Activated naive CD4-positive, alpha-beta T cell treated with anti-CD3 and anti-CD28 coated beads, Interleukin-2, amount 10 ng/mL, durations not matched to agents 7 days and 5 days (primary cell): Measurements from ENCODE around the gene FMNL3.
"Not testable (repeated sequence)": the region's sequence is repeated elsewhere in the genome, so short reads cannot be mapped to it uniquely, and the experiment has no call there.

ENCODE experiments used
- CTCF ChIA-PET: fragments of 350-600 bp; sonication (Branson Sonifier 250); formaldehyde crosslinking; loops from one replicate; lab custom pipeline; 2021; ENCODE audit warnings: antibody characterized with exemption; lab: Charles Lee
- DNase-seq: peaks from one replicate; pipeline ENCODE4 v3.0.0-alpha.2; 2020
- H3K27ac Mint-ChIP-seq: one replicate; pipeline ENCODE4 v1.8.0; 2021; ENCODE audit warnings: mild to moderate bottlenecking, moderate library complexity, mixed read lengths
- H3K27me3 Mint-ChIP-seq: one replicate; pipeline ENCODE4 v1.8.0; 2021; ENCODE audit warnings: mild to moderate bottlenecking, mixed read lengths
- H3K36me3 Mint-ChIP-seq: one replicate; pipeline ENCODE4 v1.8.0; 2021; ENCODE audit warnings: mixed read lengths
- H3K4me1 Mint-ChIP-seq: one replicate; pipeline ENCODE4 v1.8.0; 2021; ENCODE audit warnings: mixed read lengths
- H3K4me3 Mint-ChIP-seq: one replicate; pipeline ENCODE4 v1.8.0; 2021; ENCODE audit warnings: mild to moderate bottlenecking, moderate library complexity, mixed read lengths
- H3K9me3 Mint-ChIP-seq: one replicate; pipeline ENCODE4 v1.8.0; 2021; ENCODE audit warnings: mixed read lengths

Gene FMNL3

GRCh38 chr12:49733219-49734017 lies 26.2 kb upstream of the FMNL3 start:
- CTCF ChIA-PET, result interaction anchor here (1.2 kb wide), 1 partner anchor 27 kb away, joined by 4 read pairs; no protein-coding TSS in a partner anchor
- H3K4me3 Mint-ChIP-seq, result no peak overlapping the region
- H3K27ac Mint-ChIP-seq, result peak overlapping the region; percentile 17
- H3K4me1 Mint-ChIP-seq, result peaks cover 4% of the 10 kb centered on the region
- no peaks in the 10 kb centered on the region for H3K9me3 Mint-ChIP-seq
- no peaks in the 10 kb centered on the region for H3K36me3 Mint-ChIP-seq
- DNase-seq, result no peak
- H3K27me3 Mint-ChIP-seq, result peaks cover 31% of the 10 kb centered on the region

- Mint-ChIP-seq H3K4me1 (peaks cover 4% of the 10 kb centered on the region), H3K4me3 (no peak overlapping the region), H3K27ac (no peak overlapping the region), H3K9me3 (no peaks in the 10 kb centered on the region), H3K36me3 (no peaks in the 10 kb centered on the region), H3K27me3 (peaks cover 28% of the 10 kb centered on the region)
- CTCF ChIA-PET, result no interaction called here
- no peak for DNase-seq
Observed at GRCh38 chr12:49730568-49731101, 23.4 kb upstream of the FMNL3 start.

- Mint-ChIP-seq H3K36me3 (no peaks in the 10 kb centered on the region), H3K27me3 (peaks cover 28% of the 10 kb centered on the region), H3K9me3 (no peaks in the 10 kb centered on the region), H3K4me3 (no peak overlapping the region), H3K4me1 (peaks cover 3% of the 10 kb centered on the region), H3K27ac (no peak overlapping the region)
- CTCF ChIA-PET, result no interaction called here
- no peak for DNase-seq
Observed at GRCh38 chr12:49730050-49730449, 22.8 kb upstream of the FMNL3 start.

GRCh38 chr12:49728446-49728845 lies 21.2 kb upstream of the FMNL3 start:
- DNase-seq, result no peak
- no peak overlapping the region for H3K27ac Mint-ChIP-seq
- CTCF ChIA-PET, result interaction anchor here (0.9 kb wide), 1 partner anchor 92 kb away, joined by 3 read pairs; no protein-coding TSS in a partner anchor
- peaks cover 18% of the 10 kb centered on the region for H3K27me3 Mint-ChIP-seq
- H3K9me3 Mint-ChIP-seq, result no peaks in the 10 kb centered on the region
- no peak overlapping the region for H3K4me3 Mint-ChIP-seq
- H3K4me1 Mint-ChIP-seq, result no peaks in the 10 kb centered on the region
- H3K36me3 Mint-ChIP-seq, result no peaks in the 10 kb centered on the region

GRCh38 chr12:49721355-49721754 lies 14.2 kb upstream of the FMNL3 start:
- not testable (repeated sequence) for H3K9me3 Mint-ChIP-seq, H3K4me1 Mint-ChIP-seq, H3K4me3 Mint-ChIP-seq, DNase-seq, H3K36me3 Mint-ChIP-seq, H3K27ac Mint-ChIP-seq
- H3K27me3 Mint-ChIP-seq, result peaks cover 36% of the 10 kb centered on the region
- CTCF ChIA-PET, result interaction anchor here (1.4 kb wide), 1 partner anchor 13 kb away, joined by 5 read pairs; no protein-coding TSS in a partner anchor

GRCh38 chr12:49720214-49720613 lies 13.0 kb upstream of the FMNL3 start:
- Mint-ChIP-seq H3K27me3 (peaks cover 42% of the 10 kb centered on the region), H3K27ac (no peak overlapping the region), H3K36me3 (no peaks in the 10 kb centered on the region), H3K4me3 (no peak overlapping the region), H3K4me1 (no peaks in the 10 kb centered on the region), H3K9me3 (no peaks in the 10 kb centered on the region)
- CTCF ChIA-PET, result interaction anchor here (0.7 to 1.4 kb wide), 2 partner anchors 11 to 57 kb away, joined by 3 to 5 read pairs; no protein-coding TSS in a partner anchor
- DNase-seq, result no peak

- not testable (repeated sequence) for H3K4me1 Mint-ChIP-seq, H3K36me3 Mint-ChIP-seq, H3K4me3 Mint-ChIP-seq, H3K27ac Mint-ChIP-seq, H3K9me3 Mint-ChIP-seq, DNase-seq
- H3K27me3 Mint-ChIP-seq, result peaks cover 49% of the 10 kb centered on the region
- CTCF ChIA-PET, result interaction anchor here (0.8 to 2.2 kb wide), 2 partner anchors 12 to 60 kb away, joined by 3 to 9 read pairs; no protein-coding TSS in a partner anchor
Observed at GRCh38 chr12:49717800-49718199, 10.6 kb upstream of the FMNL3 start.

GRCh38 chr12:49716553-49716952 lies 9.3 kb upstream of the FMNL3 start:
- Mint-ChIP-seq H3K27ac (no peak overlapping the region), H3K27me3 (peaks cover 60% of the 10 kb centered on the region), H3K9me3 (no peaks in the 10 kb centered on the region), H3K4me1 (no peaks in the 10 kb centered on the region), H3K4me3 (no peak overlapping the region), H3K36me3 (no peaks in the 10 kb centered on the region)
- no peak for DNase-seq
- CTCF ChIA-PET, result interaction anchor here (0.6 to 2.4 kb wide), 6 partner anchors 8 to 212 kb away, joined by 3 to 12 read pairs (median 4); no protein-coding TSS in a partner anchor

GRCh38 chr12:49713952-49714351 lies 6.7 kb upstream of the FMNL3 start:
- CTCF ChIA-PET, result interaction anchor here (2.4 to 14.0 kb wide), 3 partner anchors 65 to 78 kb away, joined by 12 to 370 read pairs (median 152); no protein-coding TSS in a partner anchor
- not testable (repeated sequence) for H3K9me3 Mint-ChIP-seq, H3K4me3 Mint-ChIP-seq, DNase-seq, H3K27ac Mint-ChIP-seq, H3K4me1 Mint-ChIP-seq, H3K36me3 Mint-ChIP-seq
- H3K27me3 Mint-ChIP-seq, result peaks cover 66% of the 10 kb centered on the region

- H3K4me1 Mint-ChIP-seq, result peaks cover 27% of the 10 kb centered on the region
- no peak overlapping the region for H3K4me3 Mint-ChIP-seq
- H3K27ac Mint-ChIP-seq, result no peak overlapping the region
- peaks cover 48% of the 10 kb centered on the region for H3K27me3 Mint-ChIP-seq
- no peak for DNase-seq
- CTCF ChIA-PET, result interaction anchor here (0.6 to 14.0 kb wide), 14 partner anchors 8 to 431 kb away, joined by 3 to 370 read pairs (median 5); partner anchors contain the start of gene TMBIM6
- H3K9me3 Mint-ChIP-seq, result no peaks in the 10 kb centered on the region
- peaks cover 9% of the 10 kb centered on the region for H3K36me3 Mint-ChIP-seq
Observed at GRCh38 chr12:49708851-49709250, 1.6 kb upstream of the FMNL3 start.

GRCh38 chr12:49707812-49708147 lies 575 bp upstream of the FMNL3 start:
- Mint-ChIP-seq H3K27me3 (peaks cover 47% of the 10 kb centered on the region), H3K4me1 (peaks cover 38% of the 10 kb centered on the region), H3K36me3 (peaks cover 11% of the 10 kb centered on the region), H3K9me3 (no peaks in the 10 kb centered on the region), H3K27ac (peak overlapping the region; percentile 1), H3K4me3 (peak overlapping the region; percentile 66)
- CTCF ChIA-PET, result interaction anchor here (0.7 to 14.0 kb wide), 15 partner anchors 9 to 852 kb away, joined by 3 to 370 read pairs (median 5); partner anchors contain the start of gene TMBIM6
- DNase-seq, result no peak

- Mint-ChIP-seq H3K4me1 (peaks cover 46% of the 10 kb centered on the region), H3K4me3 (peak overlapping the region; percentile 92), H3K27me3 (peaks cover 36% of the 10 kb centered on the region), H3K36me3 (peaks cover 11% of the 10 kb centered on the region), H3K9me3 (no peaks in the 10 kb centered on the region), H3K27ac (peak overlapping the region; percentile 66)
- CTCF ChIA-PET, result interaction anchor here (0.6 to 14.0 kb wide), 15 partner anchors 15 to 507 kb away, joined by 3 to 370 read pairs (median 5); partner anchors contain the start of gene TMBIM6
- DNase-seq, result peak; percentile 40
Observed at GRCh38 chr12:49706351-49707127, 666 bp downstream of the FMNL3 start.

- peak; percentile 23 for DNase-seq
- Mint-ChIP-seq H3K9me3 (no peaks in the 10 kb centered on the region), H3K27ac (no peak overlapping the region), H3K27me3 (peaks cover 30% of the 10 kb centered on the region), H3K36me3 (peaks cover 11% of the 10 kb centered on the region), H3K4me1 (peaks cover 47% of the 10 kb centered on the region), H3K4me3 (peak overlapping the region; percentile 92)
- CTCF ChIA-PET, result interaction anchor here (0.8 to 14.0 kb wide), 15 partner anchors 12 to 133 kb away, joined by 3 to 370 read pairs (median 4); no protein-coding TSS in a partner anchor
Observed at GRCh38 chr12:49705479-49706134, 1.6 kb downstream of the FMNL3 start.
